Measurements from ENCODE around the gene DCAF11. TPM values are rescaled to one million over a fixed set of nuclear protein-coding genes. Genes with fewer than 3 reads are reported as not detected.

DCAF11 gene
- polyA plus RNA-seq, 3 donors, result 45.6 to 56.6 (median 48.8) TPM

GRCh38 chr14:24149302-24149969 lies 34.9 kb downstream of the DCAF11 start:
- H3K27ac ChIP-seq (ENCODE audit: low read depth in 1 of 2, low read length in 2 of 2), result peak overlapping the region in 1 of 2 donors; percentile 26
- Mint-ChIP-seq H3K36me3 (peaks cover 53 to 61% of the 10 kb centered on the region in 2 donors), H3K4me1 (peaks cover 35% of the 10 kb centered on the region), H3K9me3 (no peaks in the 10 kb centered on the region), H3K27me3 (ENCODE audit: low read depth in 3 of 3) (peaks cover 0 to 2% (median 0%) of the 10 kb centered on the region in 3 donors), H3K4me3 (no peak overlapping the region), H3K27ac (peak overlapping the region in 2 of 7 donors; percentile 69 to 76)
- H2AFZ ChIP-seq (ENCODE audit: insufficient read depth, low read depth, low read length, poor library complexity, severe bottlenecking), result no peak overlapping the region
- H3K27me3 ChIP-seq (ENCODE audit: control insufficient read depth in 2 of 2, insufficient read depth in 2 of 2, low read length in 2 of 2), result no peaks in the 10 kb centered on the region
- peaks cover 26 to 36% of the 10 kb centered on the region in 2 donors for H3K4me1 ChIP-seq (ENCODE audit: control insufficient read depth in 1 of 2, insufficient read depth in 2 of 2, low read length in 2 of 2)
- WGBS (ENCODE audit: insufficient coverage), result 100% methylated on average over 2 of the region's 3 CpGs
- no peak overlapping the region for H3K4me3 ChIP-seq (replicated peaks in 1 of 3; ENCODE audit: low read depth in 2 of 3, low read length in 3 of 3)
- no peak for DNase-seq
- peaks cover 65% of the 10 kb centered on the region for H3K79me2 ChIP-seq (ENCODE audit: insufficient read depth, low read length)
- TF ChIP-seq, protein P1, sequence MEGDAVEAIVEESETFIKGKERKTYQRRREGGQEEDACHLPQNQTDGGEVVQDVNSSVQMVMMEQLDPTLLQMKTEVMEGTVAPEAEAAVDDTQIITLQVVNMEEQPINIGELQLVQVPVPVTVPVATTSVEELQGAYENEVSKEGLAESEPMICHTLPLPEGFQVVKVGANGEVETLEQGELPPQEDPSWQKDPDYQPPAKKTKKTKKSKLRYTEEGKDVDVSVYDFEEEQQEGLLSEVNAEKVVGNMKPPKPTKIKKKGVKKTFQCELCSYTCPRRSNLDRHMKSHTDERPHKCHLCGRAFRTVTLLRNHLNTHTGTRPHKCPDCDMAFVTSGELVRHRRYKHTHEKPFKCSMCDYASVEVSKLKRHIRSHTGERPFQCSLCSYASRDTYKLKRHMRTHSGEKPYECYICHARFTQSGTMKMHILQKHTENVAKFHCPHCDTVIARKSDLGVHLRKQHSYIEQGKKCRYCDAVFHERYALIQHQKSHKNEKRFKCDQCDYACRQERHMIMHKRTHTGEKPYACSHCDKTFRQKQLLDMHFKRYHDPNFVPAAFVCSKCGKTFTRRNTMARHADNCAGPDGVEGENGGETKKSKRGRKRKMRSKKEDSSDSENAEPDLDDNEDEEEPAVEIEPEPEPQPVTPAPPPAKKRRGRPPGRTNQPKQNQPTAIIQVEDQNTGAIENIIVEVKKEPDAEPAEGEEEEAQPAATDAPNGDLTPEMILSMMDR (IDR thresholded peaks at IDR 0.05), result no peak
- H3K4me2 ChIP-seq (replicated peaks; ENCODE audit: extremely low read depth, low read length, poor library complexity, severe bottlenecking), result no peak overlapping the region
- H3K36me3 ChIP-seq (replicated peaks in 1 of 2; ENCODE audit: control insufficient read depth in 1 of 2, insufficient read depth in 2 of 2, low read length in 2 of 2), result peaks cover 50 to 58% of the 10 kb centered on the region in 2 donors
- H3K9me3 ChIP-seq (replicated peaks in 1 of 2; ENCODE audit: control insufficient read depth in 1 of 2, insufficient read depth in 1 of 2, low read length in 2 of 2), result no peaks in the 10 kb centered on the region
- peaks cover 61% of the 10 kb centered on the region for H4K20me1 ChIP-seq (ENCODE audit: insufficient read depth, low read length)
- no peak overlapping the region for H3K9ac ChIP-seq (ENCODE audit: insufficient read depth, low read length, poor library complexity, severe bottlenecking)
- intact Hi-C loops (cut with micrococcal nuclease), result no loop called here

GRCh38 chr14:24150061-24150460 lies 35.5 kb downstream of the DCAF11 start:
- H3K4me1 ChIP-seq (ENCODE audit: control insufficient read depth in 1 of 2, insufficient read depth in 2 of 2, low read length in 2 of 2), result peaks cover 23 to 31% of the 10 kb centered on the region in 2 donors
- H3K4me1 Mint-ChIP-seq, result peaks cover 30% of the 10 kb centered on the region
- intact Hi-C loops (cut with micrococcal nuclease), result no loop called here
- no peaks in the 10 kb centered on the region for H3K9me3 ChIP-seq (replicated peaks in 1 of 2; ENCODE audit: control insufficient read depth in 1 of 2, insufficient read depth in 1 of 2, low read length in 2 of 2)
- H3K27me3 Mint-ChIP-seq (ENCODE audit: low read depth in 3 of 3), result peaks cover 0 to 2% (median 0%) of the 10 kb centered on the region in 3 donors
- no peak overlapping the region for H3K4me3 ChIP-seq (replicated peaks in 1 of 3; ENCODE audit: low read depth in 2 of 3, low read length in 3 of 3)
- no peaks in the 10 kb centered on the region for H3K27me3 ChIP-seq (ENCODE audit: control insufficient read depth in 2 of 2, insufficient read depth in 2 of 2, low read length in 2 of 2)
- no peaks in the 10 kb centered on the region for H3K9me3 Mint-ChIP-seq
- DNase-seq, result peak in 1 of 3 donors; percentile 2
- peak overlapping the region in 2 of 7 donors; percentile 3 to 63 for H3K27ac Mint-ChIP-seq
- no peak overlapping the region for H3K4me3 Mint-ChIP-seq
- H4K20me1 ChIP-seq (ENCODE audit: insufficient read depth, low read length), result peaks cover 59% of the 10 kb centered on the region
- H3K4me2 ChIP-seq (replicated peaks; ENCODE audit: extremely low read depth, low read length, poor library complexity, severe bottlenecking), result no peak overlapping the region
- peaks cover 52 to 58% of the 10 kb centered on the region in 2 donors for H3K36me3 ChIP-seq (replicated peaks in 1 of 2; ENCODE audit: control insufficient read depth in 1 of 2, insufficient read depth in 2 of 2, low read length in 2 of 2)
- TF ChIP-seq, protein P1 (IDR thresholded peaks at IDR 0.05), result no peak
- 98% methylated on average over 7 of the region's 9 CpGs for WGBS (ENCODE audit: insufficient coverage)
- H3K36me3 Mint-ChIP-seq, result peaks cover 54 to 64% of the 10 kb centered on the region in 2 donors
- H3K27ac ChIP-seq (ENCODE audit: low read depth in 1 of 2, low read length in 2 of 2), result peak overlapping the region in 1 of 2 donors; percentile 26
- H3K79me2 ChIP-seq (ENCODE audit: insufficient read depth, low read length), result peaks cover 62% of the 10 kb centered on the region
- no peak overlapping the region for H3K9ac ChIP-seq (ENCODE audit: insufficient read depth, low read length, poor library complexity, severe bottlenecking)
- H2AFZ ChIP-seq (ENCODE audit: insufficient read depth, low read depth, low read length, poor library complexity, severe bottlenecking), result no peak overlapping the region
